H1 (cell line): Measurements from ENCODE around the gene ALPK3. TPM values are rescaled to one million over a fixed set of nuclear protein-coding genes. Genes with fewer than 3 reads are reported as not detected.

Experiments used
- CTCF ChIA-PET: fragments of 300-600 bp; sonication (Branson Sonifier 250); formaldehyde crosslinking; loops from one replicate; lab custom pipeline; 2021; ENCODE audit not compliant: partially characterized antibody; lab: Charles Lee
- POLR2A ChIA-PET: fragments of 300-600 bp; sonication (Branson Sonifier 250); formaldehyde crosslinking; loops from one replicate; lab custom pipeline; 2021; ENCODE audit warnings: inconsistent platforms; ENCODE audit not compliant: partially characterized antibody; lab: Charles Lee
- DNase-seq, 2 experiments: peaks; one replicate each; pipeline versions ENCODE4 v3.0.0 to v3.0.0-alpha.2; 2010 to 2022; ENCODE audit warnings: low spot score in 2 of 2, low read depth in 1 of 2, mixed read lengths in 1 of 2
- FAIRE-seq: peaks from 2 replicates; lab custom pipeline; 2011; peaks lifted over from hg19 to GRCh38; lab: Jason Lieb, UNC
- H2AFZ ChIP-seq: 2 replicates; pipeline ENCODE4 v1.8.1; 2012; ENCODE audit warnings: low read length, inconsistent platforms
- H2AK5ac ChIP-seq: 2 replicates; pipeline ENCODE4 v1.6.1; 2013; ENCODE audit warnings: low read depth, low read length
- H2BK120ac ChIP-seq: replicated peaks from 2 replicates; pipeline ENCODE3; 2013; ENCODE audit warnings: low read depth, low read length, inconsistent platforms
- H2BK12ac ChIP-seq: 2 replicates; pipeline ENCODE4 v1.6.1; 2013; ENCODE audit warnings: low read depth, low read length
- H2BK15ac ChIP-seq: 2 replicates; pipeline ENCODE4 v1.6.1; 2013; ENCODE audit warnings: low read length
- H2BK20ac ChIP-seq: 2 replicates; pipeline ENCODE4 v1.6.1; 2013; ENCODE audit warnings: low read length
- H2BK5ac ChIP-seq: 2 replicates; pipeline ENCODE4 v1.6.1; 2013; ENCODE audit warnings: low read depth, low read length
- H3K14ac ChIP-seq: 2 replicates; pipeline ENCODE4 v1.6.1; 2013; ENCODE audit warnings: inconsistent platforms; ENCODE audit not compliant: insufficient read length
- H3K18ac ChIP-seq: 2 replicates; pipeline ENCODE4 v1.6.1; 2013; ENCODE audit warnings: low read length; ENCODE audit errors: extremely low read depth
- H3K23ac ChIP-seq: 2 replicates; pipeline ENCODE4 v1.6.1; 2013; ENCODE audit warnings: inconsistent platforms; ENCODE audit not compliant: insufficient read length
- H3K23me2 ChIP-seq: 2 replicates; pipeline ENCODE4 v1.6.1; 2013; ENCODE audit warnings: low read depth, low read length
- H3K27ac ChIP-seq: 2 replicates; pipeline ENCODE4 v1.6.1; 2011; ENCODE audit warnings: low read depth, low read length, inconsistent platforms
- H3K27me3 ChIP-seq, 4 experiments: replicated peaks in 1 of 4; 1 replicate in 1 of 4; 2 replicates in 3 of 4; pipeline versions ENCODE4 v1.6.1 to v1.8.1; 2011 to 2013; ENCODE audit warnings: low read length in 3 of 4, mild to moderate bottlenecking in 3 of 4, inconsistent platforms in 2 of 4, mixed read lengths in 2 of 4, moderate library complexity in 1 of 4; ENCODE audit not compliant: control insufficient read depth in 3 of 4, insufficient read depth in 3 of 4; ENCODE audit errors: extremely low read depth in 1 of 4
- H3K36me3 ChIP-seq, 4 experiments: 2 replicates each; pipeline versions ENCODE4 v1.6.1 to v1.8.1; 2011 to 2013; ENCODE audit warnings: mild to moderate bottlenecking in 4 of 4, low read length in 3 of 4, moderate library complexity in 2 of 4, control low read depth in 1 of 4, inconsistent platforms in 1 of 4; ENCODE audit not compliant: insufficient read depth in 4 of 4, control insufficient read depth in 2 of 4
- H3K4ac ChIP-seq: replicated peaks from 2 replicates; pipeline ENCODE3; 2013; ENCODE audit warnings: low read length, low read depth, mixed read lengths, inconsistent platforms; ENCODE audit not compliant: insufficient read length
- H3K4me1 ChIP-seq, 4 experiments: replicated peaks in 1 of 4; 1 replicate in 1 of 4; 2 replicates in 3 of 4; pipeline versions ENCODE4 v1.6.1 to v1.8.1; 2011 to 2013; ENCODE audit warnings: low read length in 3 of 4, inconsistent platforms in 2 of 4, mixed read lengths in 1 of 4; ENCODE audit not compliant: insufficient read depth in 4 of 4, control insufficient read depth in 3 of 4
- H3K4me2 ChIP-seq, 2 experiments: 2 replicates each; pipeline versions ENCODE4 v1.6.1 to v1.8.1; 2011 to 2013; ENCODE audit warnings: low read depth in 2 of 2, low read length in 2 of 2, control low read depth in 1 of 2, inconsistent platforms in 1 of 2, mild to moderate bottlenecking in 1 of 2; ENCODE audit not compliant: insufficient read depth in 1 of 2
- H3K4me3 ChIP-seq, 4 experiments: fragments of 200-600, 300-600 bp in 1 of 4; sonication (generic), shearing (Covaris generic), sonication (Bioruptor Twin) in 1 of 4; 2 replicates each; pipeline versions ENCODE4 v1.5.1 to v1.8.1; 2011 to 2016; ENCODE audit warnings: low read length in 4 of 4, low read depth in 3 of 4, control low read depth in 2 of 4, inconsistent platforms in 2 of 4, mild to moderate bottlenecking in 2 of 4, mixed read lengths in 1 of 4, moderate library complexity in 1 of 4; ENCODE audit not compliant: insufficient read depth in 2 of 4; ENCODE audit errors: extremely low read depth in 1 of 4
- H3K56ac ChIP-seq: replicated peaks from 2 replicates; pipeline ENCODE3; 2013; ENCODE audit warnings: low read depth, mild to moderate bottlenecking, mixed read lengths, low read length, inconsistent platforms; ENCODE audit not compliant: insufficient read length
- H3K79me1 ChIP-seq: 2 replicates; pipeline ENCODE4 v1.6.1; 2013; ENCODE audit warnings: low read depth, low read length, control low read depth
- H3K79me2 ChIP-seq, 2 experiments: 2 replicates each; pipeline versions ENCODE4 v1.6.1 to v1.8.1; 2012 to 2013; ENCODE audit warnings: low read length in 2 of 2, mild to moderate bottlenecking in 2 of 2, inconsistent platforms in 1 of 2; ENCODE audit not compliant: insufficient read depth in 2 of 2, control insufficient read depth in 1 of 2
- H3K9ac ChIP-seq, 4 experiments: replicated peaks in 1 of 4; 1 replicate in 1 of 4; 2 replicates in 3 of 4; pipeline versions ENCODE4 v1.6.1 to v1.8.1; 2011 to 2013; ENCODE audit warnings: low read depth in 3 of 4, low read length in 3 of 4, control low read depth in 2 of 4, mild to moderate bottlenecking in 2 of 4, moderate library complexity in 2 of 4, inconsistent platforms in 1 of 4; ENCODE audit errors: extremely low read depth in 1 of 4
- H3K9me3 ChIP-seq, 2 experiments: 2 replicates each; pipeline versions ENCODE4 v1.6.1 to v1.8.1; 2012 to 2013; ENCODE audit warnings: mild to moderate bottlenecking in 2 of 2, moderate library complexity in 2 of 2, control low read depth in 1 of 2, inconsistent platforms in 1 of 2, low read depth in 1 of 2, low read length in 1 of 2, mixed read lengths in 1 of 2; ENCODE audit not compliant: insufficient read depth in 2 of 2
- H4K20me1 ChIP-seq, 2 experiments: replicated peaks in 1 of 2; 2 replicates each; pipeline versions ENCODE3 to v1.8.1; 2011 to 2013; ENCODE audit warnings: inconsistent platforms in 2 of 2, low read length in 2 of 2, mild to moderate bottlenecking in 1 of 2; ENCODE audit not compliant: insufficient read depth in 2 of 2, control insufficient read depth in 1 of 2
- H4K5ac ChIP-seq: 2 replicates; pipeline ENCODE4 v1.6.1; 2013; ENCODE audit warnings: low read length, low read depth, mixed read lengths, inconsistent platforms; ENCODE audit not compliant: insufficient read length
- H4K8ac ChIP-seq: 2 replicates; pipeline ENCODE4 v1.8.0; 2013; ENCODE audit warnings: mild to moderate bottlenecking, moderate library complexity, low read length, inconsistent platforms; ENCODE audit not compliant: insufficient read depth; ENCODE audit errors: extremely low read depth
- H4K91ac ChIP-seq: replicated peaks from 2 replicates; pipeline ENCODE3; 2013; ENCODE audit warnings: low read length, mixed read lengths, inconsistent platforms; ENCODE audit not compliant: insufficient read length
- ATF2 ChIP-seq: IDR thresholded peaks from 2 replicates; pipeline ENCODE4 v1.6.1; 2012; ENCODE audit warnings: low read length, inconsistent platforms
- CHD2 ChIP-seq: IDR thresholded peaks from 2 replicates; pipeline ENCODE4 v1.6.1; 2012; ENCODE audit warnings: low read length, improper control_type of control experiment
- E2F6 ChIP-seq: IDR thresholded peaks from 2 replicates; pipeline ENCODE4 v1.6.1; 2012; ENCODE audit warnings: inconsistent platforms
- EP300 ChIP-seq, 2 experiments: IDR thresholded peaks; 1 replicate in 1 of 2; 2 replicates in 1 of 2; pipeline ENCODE4 v1.6.1; 2011 to 2012; ENCODE audit warnings: low read depth in 2 of 2, low read length in 2 of 2, mild to moderate bottlenecking in 2 of 2, borderline replicate concordance in 1 of 2, inconsistent platforms in 1 of 2, moderate library complexity in 1 of 2
- EZH2 ChIP-seq: fragments of 200-600 bp; sonication (generic); IDR thresholded peaks from 2 replicates; pipeline ENCODE4 v1.7.1; 2012; ENCODE audit warnings: low read depth, mild to moderate bottlenecking, moderate library complexity, low read length, inconsistent platforms; ENCODE audit not compliant: severe bottlenecking
- KDM4A ChIP-seq: IDR thresholded peaks from one replicate; pipeline ENCODE4 v1.7.1; 2012; ENCODE audit warnings: low read depth, mild to moderate bottlenecking, moderate library complexity, low read length, inconsistent platforms; ENCODE audit not compliant: severe bottlenecking
- MAFK ChIP-seq: IDR thresholded peaks from 2 replicates; pipeline ENCODE4 v1.6.1; 2012; ENCODE audit warnings: low read depth, mild to moderate bottlenecking, improper control_type of control experiment, low read length
- RXRA ChIP-seq: IDR thresholded peaks from 2 replicates; pipeline ENCODE4 v1.6.1; 2011; ENCODE audit warnings: low read depth, mild to moderate bottlenecking, low read length, moderate library complexity; ENCODE audit not compliant: insufficient read depth
- SP1 ChIP-seq: IDR thresholded peaks from 2 replicates; pipeline ENCODE4 v1.6.1; 2011; ENCODE audit warnings: low read depth, low read length
- USF2 ChIP-seq: IDR thresholded peaks from 2 replicates; pipeline ENCODE4 v1.6.1; 2011; ENCODE audit warnings: low read length, improper control_type of control experiment
- WGBS, 2 experiments: shearing (Covaris generic) in 1 of 2; methylation state at CpG; one replicate each; pipeline versions ENCODE4 v1.1.6 to v1.1.7; 2013 to 2015; ENCODE audit warnings: low lambda C conversion rate in 2 of 2, mixed read lengths in 2 of 2, inconsistent platforms in 1 of 2, low coverage in 1 of 2, missing lambda C conversion rate in 1 of 2; ENCODE audit not compliant: insufficient replicate concordance in 2 of 2, insufficient coverage in 1 of 2, insufficient read length in 1 of 2; ENCODE audit errors: extremely low coverage in 1 of 2, missing lambda C conversion rate in 1 of 2; 5-methylcytosine and 5-hydroxymethylcytosine counted together
- polyA plus RNA-seq, 7 experiments: library from polyadenylated mRNA; depleted of rRNA in 3 of 7; stranded (reverse) in 5 of 7; unstranded in 2 of 7; fragments of >200 nt in 5 of 7; fragments of 200-250 nt in 2 of 7; gene quantifications; 1 replicate in 5 of 7; 2 replicates in 1 of 7; 4 replicates in 1 of 7; pipeline versions ENCODE4 v1.2.1 to v1.2.3, GENCODE V29; 2011 to 2013; ENCODE audit warnings: missing spikeins in 2 of 7, mixed read lengths in 2 of 7
- total RNA-seq: library from RNA; stranded (reverse); fragmentation: NEBNext Ultra II Directional; extraction: Animal tissue kit (Norgen Biotek cat#: 25700); gene quantifications from 2 replicates; pipeline ENCODE4 v1.2.1, GENCODE V29; 2021

Gene ALPK3
- total and polyA plus RNA-seq, 2 of the 8 experiments (the other 6 are each of a cell fraction or from before 2014, with no cell fraction given), result 4.4 to 19.2 TPM

- no peak overlapping the region for H2AFZ ChIP-seq
- peaks cover 0 to 8% (median 1%) of the 10 kb centered on the region in 4 experiments; a peak in 4 of 7 replicates for H3K4me1 ChIP-seq
- H3K79me1 ChIP-seq, result no peaks in the 10 kb centered on the region
- H2BK20ac ChIP-seq, result no peak overlapping the region
- TF ChIP-seq KDM4A, result no peak
- no peak for TF ChIP-seq MAFK
- no peak for TF ChIP-seq ATF2
- TF ChIP-seq EP300 (IDR thresholded peaks at IDR 0.05; ENCODE audit: borderline replicate concordance in 1 of 2, low read depth in 2 of 2, low read length in 2 of 2), result no peak
- no peak for TF ChIP-seq CHD2
- TF ChIP-seq RXRA, result no peak
- TF ChIP-seq E2F6, result no peak
- TF ChIP-seq USF2, result no peak
- TF ChIP-seq SP1, result no peak
- TF ChIP-seq EZH2, result no peak
- no peak overlapping the region for H3K14ac ChIP-seq
- no peak overlapping the region for H3K9ac ChIP-seq
- no peak overlapping the region for H2BK15ac ChIP-seq
- FAIRE-seq, result no peak
- H3K4me3 ChIP-seq, result no peak overlapping the region
- H4K91ac ChIP-seq, result peak overlapping the region; percentile 42
- no peak overlapping the region for H2BK5ac ChIP-seq
- 0 out of 7 replicates have a peak, but pooled peaks cover 0 to 3% (median 0%) of the 10 kb centered on the region in 4 experiments for H3K27me3 ChIP-seq
- no peaks in the 10 kb centered on the region for H3K9me3 ChIP-seq
- no peaks in the 10 kb centered on the region for H3K36me3 ChIP-seq
- DNase-seq, result no peak
- H3K23me2 ChIP-seq, result no peaks in the 10 kb centered on the region
- H2BK120ac ChIP-seq, result no peak overlapping the region
- no peak overlapping the region for H4K8ac ChIP-seq
- H2BK12ac ChIP-seq, result no peak overlapping the region
- no peak overlapping the region for H3K23ac ChIP-seq
- no peaks in the 10 kb centered on the region for H4K20me1 ChIP-seq
- no peak overlapping the region for H3K18ac ChIP-seq
- no peak overlapping the region for H3K56ac ChIP-seq
- ChIA-PET POLR2A (interaction anchor here (1.0 to 1.1 kb wide), 2 partner anchors 9 to 12 kb away, joined by 3 to 6 read pairs; no protein-coding TSS in a partner anchor), CTCF (interaction anchor here (0.6 to 2.0 kb wide), 7 partner anchors 12 to 301 kb away, joined by 3 to 9 read pairs (median 4); no protein-coding TSS in a partner anchor)
- no peak overlapping the region for H2AK5ac ChIP-seq
- 84% methylated on average over 17 of the region's 17 CpGs; no CpG with 5 or more reads in 1 of the 2 experiments for WGBS, 2 experiments
- no peak overlapping the region for H4K5ac ChIP-seq
- no peaks in the 10 kb centered on the region for H3K79me2 ChIP-seq
- H3K27ac ChIP-seq, result no peak overlapping the region
- no peak overlapping the region for H3K4me2 ChIP-seq
- no peak overlapping the region for H3K4ac ChIP-seq
Measured at GRCh38 chr15:84888639-84889038, 71.5 kb downstream of the ALPK3 start.
